NOMO-1 treated with dmso at 0.1 percent for 144 hours (cell line): ENCODE measurements around the gene LRP8.
A peak's percentile ranks its signal among the peaks of the same experiment; 100 is the strongest.

Experiments used
- DNase-seq: peaks from one replicate; lab custom pipeline; 2025; ENCODE audit not compliant: unreplicated experiment; lab: John Stamatoyannopoulos, UW

LRP8 gene

GRCh38 chr1:53328009-53328461 is at the start of gene LRP8:
Gene LRP8 (minus strand): TSS chr1:53328070. CDS start chr1:53327912, 158 bp downstream.
- peak; percentile 72 for DNase-seq

- DNase-seq, result no peak
Observed at GRCh38 chr1:53377438-53377841, 49.6 kb upstream of the LRP8 start.

DNA sequence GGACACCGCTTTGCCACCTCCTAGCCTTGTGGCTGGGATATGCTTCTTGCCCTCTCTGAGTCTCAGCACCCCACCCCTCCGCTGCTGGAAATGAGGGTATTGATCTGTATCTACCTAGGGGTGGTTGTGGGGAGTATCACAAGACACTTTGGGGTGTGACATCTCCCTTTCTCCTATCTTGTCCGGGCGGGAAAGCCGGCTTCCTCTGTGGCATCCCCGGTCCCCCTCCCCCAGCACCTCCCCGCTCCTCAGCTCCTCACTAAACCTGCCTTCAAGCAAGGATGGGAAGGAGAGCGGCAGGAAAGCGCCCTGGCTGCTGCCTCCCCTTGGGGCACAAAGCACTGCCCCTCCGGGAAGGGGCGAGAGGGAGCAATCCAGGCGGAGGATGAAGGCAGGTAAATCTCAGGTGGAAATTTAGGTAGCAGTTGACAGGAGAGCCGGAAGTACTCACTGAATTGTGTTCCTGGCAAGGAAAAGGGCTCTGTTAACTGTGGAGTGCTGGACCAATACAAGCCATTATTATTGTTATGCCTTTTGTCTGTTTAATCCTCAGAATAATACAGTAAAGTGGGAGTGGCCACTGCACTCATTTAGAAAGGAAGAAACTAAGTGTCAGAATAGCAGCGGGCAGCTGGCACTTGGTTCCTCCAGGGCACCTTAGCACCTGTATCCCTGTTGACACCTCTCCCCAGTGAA is 49.0 kb upstream of the LRP8 start:
- no peak for DNase-seq

- no peak for DNase-seq
Observed at GRCh38 chr1:53376041-53376461, 48.2 kb upstream of the LRP8 start.

DNA sequence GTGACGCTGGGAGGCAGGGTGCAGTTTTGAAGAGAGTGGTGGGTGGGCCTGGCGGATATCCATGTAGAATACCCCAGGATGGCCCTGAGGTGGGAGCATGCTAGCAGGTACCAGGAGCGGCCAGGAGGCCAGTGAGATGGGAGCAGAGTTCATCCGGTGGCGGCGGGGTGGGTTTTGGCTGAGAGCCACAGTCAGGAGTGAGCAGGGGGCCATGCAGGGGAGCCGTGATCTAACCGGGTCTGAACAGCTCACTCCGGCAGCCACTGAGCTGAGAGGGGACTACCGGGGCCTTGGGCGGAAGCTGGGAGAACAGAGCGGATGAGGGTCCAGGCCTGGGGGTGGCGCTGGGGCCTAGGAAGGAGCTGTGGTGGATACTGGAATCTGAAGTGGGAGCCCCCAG is 47.6 kb upstream of the LRP8 start:
- no peak for DNase-seq

DNA sequence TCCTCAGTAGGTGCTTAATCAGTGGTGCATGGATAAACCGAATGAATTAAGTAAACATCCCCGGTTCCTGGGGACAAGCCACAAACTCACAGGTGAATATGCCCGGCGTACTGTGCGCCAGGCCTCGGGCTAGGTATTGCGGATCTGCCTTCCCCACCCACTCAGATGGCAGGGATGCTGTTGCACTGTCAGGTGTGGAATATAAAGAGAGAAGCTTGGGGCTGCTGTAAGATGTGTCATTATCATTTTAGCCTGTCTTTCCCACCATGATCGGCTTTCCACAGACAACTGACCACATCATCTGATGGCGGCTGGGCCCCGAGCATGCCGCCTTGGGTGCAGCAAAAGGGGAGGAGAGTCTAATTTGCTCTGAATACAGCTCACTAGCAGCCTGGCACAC is 45.4 kb upstream of the LRP8 start:
- no peak for DNase-seq

- no peak for DNase-seq
Observed at GRCh38 chr1:53372501-53372951, 44.7 kb upstream of the LRP8 start.

DNA sequence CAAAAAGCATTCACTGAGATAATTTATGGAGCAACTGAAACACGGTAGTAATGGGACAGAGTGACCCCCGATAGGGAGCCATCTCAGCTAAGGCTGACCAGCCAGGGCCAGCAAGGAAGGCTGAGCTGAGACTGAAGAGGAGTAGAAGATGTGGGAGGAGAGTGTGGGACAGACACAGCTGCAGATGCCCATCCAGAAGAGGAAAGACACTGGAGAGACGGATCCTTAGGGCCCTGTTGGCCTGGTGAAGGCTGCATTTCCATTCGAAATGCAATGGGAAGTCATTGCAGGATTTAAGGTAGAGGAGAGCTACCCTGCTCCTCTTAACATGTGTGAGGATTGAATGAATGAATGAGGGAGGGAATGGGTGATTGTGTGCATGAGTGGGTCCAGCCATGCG is 44.0 kb upstream of the LRP8 start:
- DNase-seq, result no peak

DNA sequence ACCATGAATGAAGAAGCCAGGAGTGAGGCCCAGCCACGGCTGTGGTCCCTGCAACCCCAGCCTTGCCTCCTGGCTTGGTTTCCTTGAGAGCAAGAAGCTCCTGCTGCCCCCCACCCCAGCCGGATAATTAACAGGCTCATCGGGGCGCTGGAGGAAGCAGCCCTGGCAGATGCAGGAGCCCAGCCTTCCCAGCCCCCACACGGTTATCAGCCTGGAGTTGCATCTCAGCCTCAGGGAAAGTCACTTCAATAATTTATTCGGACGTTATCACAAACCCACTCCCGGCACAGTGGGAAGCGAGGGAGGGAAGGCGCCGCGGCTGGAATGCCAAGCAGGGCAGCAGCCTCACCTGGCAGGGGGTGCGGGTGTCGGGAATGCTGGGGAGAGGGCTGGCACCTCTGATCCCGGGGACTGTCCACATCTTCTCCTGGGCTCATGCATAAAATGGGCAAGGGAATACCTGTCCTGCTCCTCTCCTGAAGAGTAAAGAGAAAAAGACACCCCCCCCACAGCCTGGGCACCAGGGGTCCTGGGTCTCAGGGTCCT is 43.3 kb upstream of the LRP8 start:
- DNase-seq, result no peak

- no peak for DNase-seq
Observed at GRCh38 chr1:53370369-53370961, 42.6 kb upstream of the LRP8 start.

- no peak for DNase-seq
Observed at GRCh38 chr1:53369761-53370160, 41.9 kb upstream of the LRP8 start.

DNA sequence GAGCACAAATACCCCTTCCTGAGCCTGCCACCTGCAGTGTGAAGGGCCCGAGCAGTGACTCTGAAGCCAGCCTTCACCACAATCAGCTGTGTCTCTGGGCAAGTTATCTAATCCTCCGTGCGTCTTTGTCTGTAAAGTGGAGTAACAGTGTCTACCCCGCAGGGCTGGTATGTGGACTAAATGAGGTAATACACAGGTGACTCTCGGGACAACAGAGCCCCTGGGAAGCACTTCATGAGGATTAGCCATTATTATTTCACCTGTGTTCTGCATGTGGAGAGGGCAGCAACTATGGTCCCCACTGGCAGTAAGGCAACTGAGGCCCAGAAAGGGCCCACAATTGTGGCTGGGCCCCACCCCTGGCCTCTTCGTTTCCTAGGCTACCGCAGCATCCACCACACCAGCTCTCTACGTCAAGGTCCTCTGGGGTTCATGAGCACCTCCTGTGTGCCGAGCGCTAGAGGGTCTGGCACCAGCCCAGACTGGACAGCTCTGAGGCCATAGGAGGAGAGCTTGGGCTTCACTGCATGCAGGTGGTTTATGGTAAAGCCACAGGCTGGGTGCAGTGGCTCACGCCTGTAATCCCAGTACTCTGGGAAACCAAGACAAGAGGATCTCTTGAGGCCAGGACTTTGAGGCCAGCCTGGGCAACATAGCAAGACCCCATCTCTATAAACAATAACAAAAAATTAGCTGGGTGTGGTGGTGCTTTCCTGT is 41.3 kb upstream of the LRP8 start:
- no peak for DNase-seq

DNA sequence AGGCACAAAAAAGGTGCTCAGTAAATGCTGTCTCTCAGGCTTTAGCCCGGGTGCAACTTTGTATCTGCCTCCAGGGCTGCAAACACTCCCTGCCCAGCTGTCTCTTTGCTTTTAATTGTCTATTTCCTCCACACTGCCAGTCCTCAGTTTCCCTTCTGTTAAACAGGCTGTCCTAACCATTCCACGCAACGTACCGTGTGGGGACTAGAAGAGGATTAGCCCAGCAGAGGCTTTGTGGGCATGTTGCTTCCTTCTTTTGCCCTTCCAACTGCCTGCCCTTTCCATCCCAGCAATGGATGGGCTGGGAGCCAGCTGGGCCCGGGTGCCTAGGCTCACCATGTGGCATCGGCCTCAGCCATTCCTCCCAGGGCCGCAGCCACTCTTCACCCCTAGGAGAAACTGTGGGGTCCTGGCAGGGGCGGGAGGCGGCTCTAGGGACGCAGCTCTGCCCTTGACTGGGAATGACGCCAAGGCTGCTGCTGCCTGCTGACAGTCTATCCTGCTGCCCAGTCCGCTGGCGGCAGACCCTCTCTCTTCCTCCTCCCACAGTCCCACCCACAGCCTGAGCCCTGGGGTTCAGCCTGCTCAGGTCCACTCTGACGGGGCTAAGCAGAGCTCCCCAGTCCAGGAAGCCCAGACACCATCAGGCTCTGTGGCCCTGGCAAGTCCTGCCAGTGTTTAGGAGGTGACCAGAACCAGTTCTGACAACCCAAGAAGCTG is 40.6 kb upstream of the LRP8 start:
- no peak for DNase-seq

GRCh38 chr1:53367503-53368313 is 39.8 kb upstream of the LRP8 start:
- DNase-seq, result peak; percentile 11

- no peak for DNase-seq
Observed at GRCh38 chr1:53366901-53367502, 39.1 kb upstream of the LRP8 start.

- DNase-seq, result no peak
Observed at GRCh38 chr1:53365437-53366063, 37.7 kb upstream of the LRP8 start.

GRCh38 chr1:53362851-53363642 is 35.2 kb upstream of the LRP8 start:
- DNase-seq, result no peak

DNA sequence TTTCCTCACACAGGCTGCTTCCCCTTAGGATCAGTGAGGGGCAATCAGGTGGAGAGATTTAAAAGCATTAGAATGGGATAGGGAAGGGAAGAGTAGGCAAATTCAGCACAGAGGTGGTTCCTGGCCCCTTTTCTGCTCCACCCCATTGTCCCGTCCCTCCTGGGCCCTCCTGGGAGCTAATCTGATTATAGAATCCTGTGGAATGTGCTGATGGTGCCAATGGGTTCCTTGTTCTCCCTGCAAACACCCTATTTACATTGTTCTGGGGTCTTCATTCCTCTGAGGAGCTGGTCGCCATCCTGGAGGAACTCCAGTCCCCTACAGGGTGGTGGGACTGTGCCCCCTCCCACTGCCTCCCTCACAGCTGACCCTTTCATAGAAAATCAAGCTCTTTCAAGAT is 34.4 kb upstream of the LRP8 start:
- no peak for DNase-seq

GRCh38 chr1:53361541-53361961 is 33.7 kb upstream of the LRP8 start:
- DNase-seq, result no peak
